ENCODE data around the gene HOXC9.
A peak's percentile ranks its signal among the peaks of the same experiment; 100 is the strongest.

HOXC9 gene

DNA sequence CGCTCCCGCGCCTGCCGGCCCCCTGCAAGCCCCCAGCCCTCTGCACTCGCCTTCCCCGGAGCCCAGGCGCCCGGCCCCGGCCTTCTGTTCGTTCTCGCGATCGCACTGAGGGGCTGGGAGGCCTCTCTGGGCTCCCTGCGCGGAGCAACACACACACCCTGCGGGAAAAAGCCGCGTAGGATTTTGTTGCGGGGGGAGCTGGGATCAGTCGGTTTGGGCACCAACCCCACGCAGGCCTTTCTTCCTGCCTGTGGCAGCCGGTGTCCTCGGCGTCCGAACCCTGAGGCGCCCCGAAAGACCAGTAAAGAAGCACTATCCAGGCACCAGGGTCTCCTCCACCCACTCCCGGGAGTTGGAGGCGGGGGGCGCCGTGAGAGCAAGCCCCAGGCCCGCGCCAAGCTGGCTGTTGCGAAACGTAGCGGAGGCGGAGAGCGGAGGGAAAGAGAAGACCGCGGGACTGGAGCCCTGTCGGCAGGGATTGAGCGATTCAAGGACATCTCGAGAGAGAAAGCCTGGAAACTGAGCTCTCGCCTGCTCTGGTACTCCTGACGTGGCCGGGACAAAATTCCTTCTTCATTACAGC, 31.0 kb downstream of the HOXC9 start:
- Histone ChIP-seq H3K4me1 (ENCODE audit: control insufficient read depth in 2 of 2, insufficient read depth in 2 of 2, low read length in 2 of 2) (peaks cover 2 to 8% of the 10 kb centered on the region in 2 donors), H3K4me3 (ENCODE audit: low read length in 2 of 2) (no peak overlapping the region), H3K9ac (ENCODE audit: low read depth in 1 of 2, low read length in 2 of 2) (no peak overlapping the region), H3K9me3 (ENCODE audit: control insufficient read depth in 2 of 2, low read length in 2 of 2) (peaks cover 0 to 3% of the 10 kb centered on the region in 2 donors), H3K27me3 (ENCODE audit: control insufficient read depth in 2 of 2, insufficient read depth in 2 of 2, low read length in 2 of 2) (peaks cover 73 to 83% of the 10 kb centered on the region in 2 donors), H3K27ac (ENCODE audit: low read depth in 2 of 2, low read length in 2 of 2) (no peak overlapping the region), H3K36me3 (ENCODE audit: control insufficient read depth in 2 of 2, insufficient read depth in 2 of 2, low read length in 2 of 2) (no peaks in the 10 kb centered on the region)

DNA sequence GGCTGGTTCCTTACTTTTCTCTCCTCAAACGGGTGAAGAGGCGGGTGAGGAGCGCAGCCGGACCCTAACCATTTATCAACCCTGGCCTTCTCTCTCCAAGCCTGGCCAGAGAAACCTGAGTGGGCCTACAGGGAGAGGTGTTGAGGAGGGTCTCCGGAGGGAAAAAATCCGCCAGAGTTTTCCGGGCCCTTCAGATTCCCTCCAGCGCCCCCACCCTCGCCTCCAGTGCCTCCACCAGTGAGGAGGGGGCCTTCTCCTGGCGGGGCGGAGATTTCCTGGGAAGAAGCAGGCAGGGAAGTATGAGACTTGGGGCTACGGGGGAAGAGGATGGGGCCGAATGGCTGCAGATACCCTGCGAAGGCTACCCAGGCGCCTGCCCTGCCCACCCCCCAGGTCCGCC, 31.5 kb downstream of the HOXC9 start:
- Histone ChIP-seq H3K4me3 (ENCODE audit: low read length in 2 of 2) (no peak overlapping the region), H3K9me3 (ENCODE audit: control insufficient read depth in 2 of 2, low read length in 2 of 2) (peaks cover 0 to 3% of the 10 kb centered on the region in 2 donors), H3K4me1 (ENCODE audit: control insufficient read depth in 2 of 2, insufficient read depth in 2 of 2, low read length in 2 of 2) (peaks cover 2 to 8% of the 10 kb centered on the region in 2 donors), H3K27ac (ENCODE audit: low read depth in 2 of 2, low read length in 2 of 2) (no peak overlapping the region), H3K9ac (ENCODE audit: low read depth in 1 of 2, low read length in 2 of 2) (no peak overlapping the region), H3K36me3 (ENCODE audit: control insufficient read depth in 2 of 2, insufficient read depth in 2 of 2, low read length in 2 of 2) (no peaks in the 10 kb centered on the region), H3K27me3 (ENCODE audit: control insufficient read depth in 2 of 2, insufficient read depth in 2 of 2, low read length in 2 of 2) (peaks cover 74 to 83% of the 10 kb centered on the region in 2 donors)

DNA sequence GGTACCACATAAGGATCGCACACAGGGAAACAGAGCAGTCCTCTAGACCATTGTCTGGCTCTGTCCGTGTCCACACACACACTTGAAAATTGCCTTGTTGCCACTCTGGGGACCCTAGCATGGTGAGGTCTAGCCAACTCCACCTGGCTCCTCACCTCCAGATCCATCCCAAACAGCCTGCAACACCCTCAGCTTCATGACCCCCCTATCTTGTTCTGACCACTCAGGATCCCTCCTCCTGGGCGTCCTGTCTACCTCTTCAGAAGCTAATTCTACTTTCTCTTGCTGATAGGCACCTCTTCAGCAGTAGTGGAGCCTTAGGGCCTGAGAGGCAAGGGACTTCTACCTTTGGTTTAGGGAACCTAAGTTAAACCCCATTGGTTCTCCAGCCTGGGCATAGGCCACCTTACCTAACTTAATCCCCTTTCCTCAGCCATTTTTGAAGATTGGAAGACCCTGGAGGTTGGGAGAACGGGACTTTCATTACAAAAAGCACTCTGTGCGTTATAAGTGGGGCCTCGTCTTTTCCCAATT, 32.2 kb downstream of the HOXC9 start:
- H3K9me3 ChIP-seq (ENCODE audit: control insufficient read depth in 2 of 2, low read length in 2 of 2) = peaks cover 0 to 3% of the 10 kb centered on the region in 2 donors
- peaks cover 0 to 8% of the 10 kb centered on the region in 2 donors for H3K4me1 ChIP-seq (ENCODE audit: control insufficient read depth in 2 of 2, insufficient read depth in 2 of 2, low read length in 2 of 2)
- H3K36me3 ChIP-seq (ENCODE audit: control insufficient read depth in 2 of 2, insufficient read depth in 2 of 2, low read length in 2 of 2) = no peaks in the 10 kb centered on the region
- no peak overlapping the region for H3K4me3 ChIP-seq (ENCODE audit: low read length in 2 of 2)
- H3K9ac ChIP-seq (ENCODE audit: low read depth in 1 of 2, low read length in 2 of 2) = no peak overlapping the region
- H3K27ac ChIP-seq (ENCODE audit: low read depth in 2 of 2, low read length in 2 of 2) = no peak overlapping the region
- H3K27me3 ChIP-seq (ENCODE audit: control insufficient read depth in 2 of 2, insufficient read depth in 2 of 2, low read length in 2 of 2) = peaks cover 78 to 84% of the 10 kb centered on the region in 2 donors

DNA sequence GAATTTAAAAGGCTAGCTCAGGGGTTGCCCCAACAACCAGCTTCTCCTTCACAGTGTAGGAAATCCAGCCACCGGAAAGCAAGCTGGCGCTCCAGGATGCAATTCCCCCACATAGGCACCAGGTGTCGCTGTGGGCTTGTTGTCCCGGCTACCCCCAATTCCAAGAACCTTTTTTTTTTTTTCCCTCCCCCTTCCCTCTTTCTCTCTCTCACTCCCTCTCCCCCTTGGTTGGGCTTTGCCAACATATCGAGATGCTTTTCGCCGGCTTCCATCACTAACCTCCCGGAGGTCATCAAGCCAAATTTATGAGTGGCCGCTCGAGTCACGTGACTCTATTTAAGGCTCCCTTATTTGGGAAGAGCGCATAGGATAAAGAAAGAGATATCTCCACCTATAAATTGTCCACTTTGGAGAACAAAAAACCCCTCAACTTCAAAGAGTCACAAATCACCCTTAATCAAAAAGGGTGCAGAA, 32.7 kb downstream of the HOXC9 start, which contains the start of gene HOXC5:
Gene HOXC5, plus strand, starts transcription at position 424 of the 474 bp plus-strand sequence. CDS start 73 bp downstream, outside the sequence.
- Histone ChIP-seq H3K4me1 (ENCODE audit: control insufficient read depth in 2 of 2, insufficient read depth in 2 of 2, low read length in 2 of 2) (peaks cover 0 to 8% of the 10 kb centered on the region in 2 donors), H3K9ac (ENCODE audit: low read depth in 1 of 2, low read length in 2 of 2) (no peak within 1 kb of the TSS), H3K4me3 (ENCODE audit: low read length in 2 of 2) (peak within 1 kb of the TSS; percentile 16 to 44), H3K27me3 (ENCODE audit: control insufficient read depth in 2 of 2, insufficient read depth in 2 of 2, low read length in 2 of 2) (peaks cover 77 to 84% of the 10 kb centered on the region in 2 donors), H3K36me3 (ENCODE audit: control insufficient read depth in 2 of 2, insufficient read depth in 2 of 2, low read length in 2 of 2) (no peaks in the 10 kb centered on the region), H3K27ac (ENCODE audit: low read depth in 2 of 2, low read length in 2 of 2) (no peak within 1 kb of the TSS), H3K9me3 (ENCODE audit: control insufficient read depth in 2 of 2, low read length in 2 of 2) (peaks cover 0 to 3% of the 10 kb centered on the region in 2 donors)

DNA sequence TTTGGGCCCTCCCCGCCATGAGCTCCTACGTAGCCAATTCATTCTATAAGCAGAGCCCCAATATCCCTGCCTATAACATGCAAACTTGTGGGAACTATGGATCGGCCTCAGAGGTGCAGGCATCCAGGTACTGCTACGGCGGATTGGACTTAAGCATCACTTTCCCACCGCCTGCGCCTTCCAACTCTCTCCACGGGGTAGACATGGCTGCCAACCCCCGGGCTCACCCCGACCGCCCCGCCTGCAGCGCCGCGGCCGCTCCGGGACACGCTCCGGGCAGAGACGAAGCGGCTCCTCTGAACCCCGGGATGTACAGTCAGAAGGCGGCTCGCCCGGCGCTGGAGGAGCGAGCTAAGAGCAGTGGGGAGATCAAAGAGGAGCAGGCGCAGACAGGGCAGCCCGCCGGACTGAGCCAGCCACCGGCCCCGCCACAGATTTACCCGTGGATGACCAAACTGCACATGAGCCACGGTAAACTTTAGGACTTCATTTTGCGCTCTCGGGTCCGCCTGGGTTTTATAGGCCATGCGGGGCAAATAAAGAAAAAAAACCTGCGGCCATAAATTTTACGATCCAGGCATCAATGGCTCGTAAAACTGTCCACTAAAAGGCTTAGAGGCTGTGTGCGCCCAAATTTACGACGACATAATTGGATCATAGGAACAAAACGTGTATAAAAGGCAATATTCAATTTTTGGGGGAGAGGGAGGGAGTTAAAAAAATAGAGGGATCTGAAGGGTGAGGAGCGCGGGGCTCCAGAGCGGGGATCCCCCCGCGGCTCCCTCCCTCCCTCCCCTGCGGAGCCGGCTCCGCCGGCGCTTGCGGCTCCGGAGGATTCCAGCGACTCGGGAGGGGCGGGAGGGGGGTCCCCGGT, 33.4 kb downstream of the HOXC9 start:
- H3K36me3 ChIP-seq (ENCODE audit: control insufficient read depth in 2 of 2, insufficient read depth in 2 of 2, low read length in 2 of 2) = no peaks in the 10 kb centered on the region
- H3K4me3 ChIP-seq (ENCODE audit: low read length in 2 of 2) = peak overlapping the region in 1 of 2 donors; percentile 44
- peaks cover 78 to 85% of the 10 kb centered on the region in 2 donors for H3K27me3 ChIP-seq (ENCODE audit: control insufficient read depth in 2 of 2, insufficient read depth in 2 of 2, low read length in 2 of 2)
- H3K9me3 ChIP-seq (ENCODE audit: control insufficient read depth in 2 of 2, low read length in 2 of 2) = peaks cover 0 to 3% of the 10 kb centered on the region in 2 donors
- no peak overlapping the region for H3K9ac ChIP-seq (ENCODE audit: low read depth in 1 of 2, low read length in 2 of 2)
- peaks cover 0 to 6% of the 10 kb centered on the region in 2 donors for H3K4me1 ChIP-seq (ENCODE audit: control insufficient read depth in 2 of 2, insufficient read depth in 2 of 2, low read length in 2 of 2)
- no peak overlapping the region for H3K27ac ChIP-seq (ENCODE audit: low read depth in 2 of 2, low read length in 2 of 2)

DNA sequence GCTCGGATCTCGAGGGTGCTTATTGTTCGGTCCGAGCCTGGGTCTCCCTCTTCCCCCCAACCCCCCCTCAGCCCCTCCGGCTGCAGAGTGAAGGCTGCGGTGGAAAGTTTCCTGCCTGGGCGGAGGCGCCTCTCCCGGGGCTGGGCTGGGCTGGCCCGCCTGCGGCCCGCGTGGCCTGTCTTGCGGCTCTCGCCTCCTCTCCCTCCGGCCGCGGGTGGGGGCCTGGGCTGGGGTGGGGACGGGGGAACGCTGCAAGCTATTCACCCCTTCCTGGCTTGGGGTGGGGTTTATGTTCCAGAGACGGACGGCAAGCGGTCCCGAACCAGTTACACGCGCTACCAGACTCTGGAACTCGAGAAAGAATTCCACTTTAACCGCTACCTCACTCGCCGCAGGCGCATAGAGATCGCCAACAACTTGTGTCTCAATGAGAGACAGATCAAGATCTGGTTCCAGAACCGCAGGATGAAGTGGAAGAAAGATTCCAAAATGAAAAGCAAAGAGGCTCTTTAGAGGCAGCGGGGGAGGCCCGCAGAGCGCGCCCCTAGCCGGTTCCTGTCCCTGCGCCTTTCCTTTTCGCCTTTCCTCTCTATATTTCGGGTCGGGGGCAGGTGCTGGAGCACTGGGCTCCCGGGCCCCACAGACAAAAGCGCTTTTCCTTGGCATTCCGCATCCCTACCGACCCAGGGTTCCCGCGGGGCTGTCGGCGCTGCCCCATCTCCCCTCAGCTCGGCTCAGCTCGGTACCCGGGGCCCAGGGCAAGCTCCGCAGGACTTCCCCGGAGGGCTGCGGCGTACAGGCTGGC, 34.2 kb downstream of the HOXC9 start:
- Histone ChIP-seq H3K27me3 (ENCODE audit: control insufficient read depth in 2 of 2, insufficient read depth in 2 of 2, low read length in 2 of 2) (peaks cover 82 to 85% of the 10 kb centered on the region in 2 donors), H3K9ac (ENCODE audit: low read depth in 1 of 2, low read length in 2 of 2) (no peak overlapping the region), H3K4me3 (ENCODE audit: low read length in 2 of 2) (no peak overlapping the region)

DNA sequence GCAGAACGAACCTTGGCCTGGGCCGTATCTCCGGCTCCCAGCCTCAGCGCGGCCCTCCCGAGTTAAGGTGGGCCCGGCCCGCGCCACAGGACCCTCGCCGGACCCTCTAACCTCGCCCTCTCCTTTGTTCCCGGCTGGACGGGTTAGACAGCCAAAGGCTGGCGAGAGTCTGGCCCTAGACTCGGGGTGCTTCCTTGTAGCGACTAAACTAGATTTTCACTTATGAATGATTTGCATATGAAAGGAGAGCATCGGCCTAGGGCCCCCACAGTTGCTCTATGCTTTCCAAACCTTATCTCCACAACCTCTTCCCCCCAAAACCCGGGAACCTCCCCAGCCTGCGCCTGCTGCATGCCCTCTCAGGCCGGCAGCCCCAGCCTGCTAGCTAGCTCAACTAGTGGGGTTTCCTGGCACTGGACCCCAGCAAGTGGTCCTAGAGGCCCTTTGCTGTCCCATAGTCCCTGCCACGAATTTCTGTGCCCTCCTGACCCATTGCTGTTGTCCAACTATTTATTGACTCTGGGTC, 34.9 kb downstream of the HOXC9 start:
- H3K9me3 ChIP-seq (ENCODE audit: control insufficient read depth in 2 of 2, low read length in 2 of 2) = peaks cover 0 to 3% of the 10 kb centered on the region in 2 donors
- no peak overlapping the region for H3K4me3 ChIP-seq (ENCODE audit: low read length in 2 of 2)
- H3K36me3 ChIP-seq (ENCODE audit: control insufficient read depth in 2 of 2, insufficient read depth in 2 of 2, low read length in 2 of 2) = no peaks in the 10 kb centered on the region
- peaks cover 85% of the 10 kb centered on the region in 2 donors for H3K27me3 ChIP-seq (ENCODE audit: control insufficient read depth in 2 of 2, insufficient read depth in 2 of 2, low read length in 2 of 2)
- H3K9ac ChIP-seq (ENCODE audit: low read depth in 1 of 2, low read length in 2 of 2) = no peak overlapping the region
- no peak overlapping the region for H3K27ac ChIP-seq (ENCODE audit: low read depth in 2 of 2, low read length in 2 of 2)
- H3K4me1 ChIP-seq (ENCODE audit: control insufficient read depth in 2 of 2, insufficient read depth in 2 of 2, low read length in 2 of 2) = peaks cover 0 to 2% of the 10 kb centered on the region in 2 donors

More for the DNA sequence above, 34.2 kb downstream of the HOXC9 start:
- H3K27ac ChIP-seq (ENCODE audit: low read depth in 2 of 2, low read length in 2 of 2) = no peak overlapping the region
- peaks cover 0 to 3% of the 10 kb centered on the region in 2 donors for H3K9me3 ChIP-seq (ENCODE audit: control insufficient read depth in 2 of 2, low read length in 2 of 2)
- H3K4me1 ChIP-seq (ENCODE audit: control insufficient read depth in 2 of 2, insufficient read depth in 2 of 2, low read length in 2 of 2) = peaks cover 0 to 2% of the 10 kb centered on the region in 2 donors
- no peaks in the 10 kb centered on the region for H3K36me3 ChIP-seq (ENCODE audit: control insufficient read depth in 2 of 2, insufficient read depth in 2 of 2, low read length in 2 of 2)

DNA sequence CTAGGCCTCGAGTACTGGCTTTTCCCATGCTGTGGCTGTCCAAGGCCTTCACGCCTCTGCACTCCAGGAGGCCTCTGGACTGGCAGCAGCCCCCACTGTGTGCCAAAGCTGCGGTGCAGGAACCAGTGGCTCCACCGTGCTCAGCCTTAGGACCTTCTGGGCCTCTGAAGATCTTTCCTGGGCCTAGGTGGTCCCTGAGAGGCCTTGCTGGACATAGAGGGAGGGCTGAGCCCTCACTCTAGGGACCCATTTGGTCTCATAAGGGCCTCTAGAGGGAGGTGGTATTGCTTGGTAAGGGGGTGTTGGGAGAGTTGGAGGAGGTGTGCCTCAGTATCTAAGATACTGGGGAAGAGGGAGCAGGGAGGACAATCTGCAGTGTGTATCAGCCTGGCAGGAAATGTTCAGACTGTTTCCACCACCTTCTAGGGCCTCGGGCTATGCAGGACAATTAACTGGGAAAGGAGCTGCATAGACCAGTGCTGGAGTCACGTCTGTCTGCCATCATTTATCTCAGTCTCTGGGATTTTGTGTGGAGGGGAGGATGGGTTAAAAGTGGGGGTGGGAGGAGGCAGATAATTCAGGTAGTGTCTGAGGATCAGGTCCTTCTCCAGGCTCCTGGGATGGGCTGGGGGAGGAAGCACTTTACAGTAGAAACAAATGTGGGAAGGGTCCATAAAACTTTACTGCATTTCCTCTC, 35.8 kb downstream of the HOXC9 start:
- Histone ChIP-seq H3K9ac (ENCODE audit: low read depth in 1 of 2, low read length in 2 of 2) (no peak overlapping the region), H3K27ac (ENCODE audit: low read depth in 2 of 2, low read length in 2 of 2) (no peak overlapping the region), H3K36me3 (ENCODE audit: control insufficient read depth in 2 of 2, insufficient read depth in 2 of 2, low read length in 2 of 2) (no peaks in the 10 kb centered on the region), H3K4me1 (ENCODE audit: control insufficient read depth in 2 of 2, insufficient read depth in 2 of 2, low read length in 2 of 2) (peaks cover 0 to 2% of the 10 kb centered on the region in 2 donors), H3K27me3 (ENCODE audit: control insufficient read depth in 2 of 2, insufficient read depth in 2 of 2, low read length in 2 of 2) (peaks cover 89 to 90% of the 10 kb centered on the region in 2 donors), H3K4me3 (ENCODE audit: low read length in 2 of 2) (no peak overlapping the region), H3K9me3 (ENCODE audit: control insufficient read depth in 2 of 2, low read length in 2 of 2) (peaks cover 0 to 3% of the 10 kb centered on the region in 2 donors)
